CD4-positive, alpha-beta T cell treated with Interleukin-4 for 1 hour (primary cell): ENCODE measurements around the gene DEAF1.
"Not testable (repeated sequence)": the region's sequence is repeated elsewhere in the genome, so short reads cannot be mapped to it uniquely, and the experiment has no call there.

Experiments used
- DNase-seq, 2 donors: peaks; one replicate each; pipeline ENCODE4 v3.0.0-alpha.2; 2020 to 2022

Gene DEAF1

GRCh38 chr11:694563-695287 is at the start of gene DEAF1:
DEAF1 (minus strand) TSS chr11:695222; CDS start chr11:695047, 175 bp downstream.
- DNase-seq, result peak; percentile 99

DNA sequence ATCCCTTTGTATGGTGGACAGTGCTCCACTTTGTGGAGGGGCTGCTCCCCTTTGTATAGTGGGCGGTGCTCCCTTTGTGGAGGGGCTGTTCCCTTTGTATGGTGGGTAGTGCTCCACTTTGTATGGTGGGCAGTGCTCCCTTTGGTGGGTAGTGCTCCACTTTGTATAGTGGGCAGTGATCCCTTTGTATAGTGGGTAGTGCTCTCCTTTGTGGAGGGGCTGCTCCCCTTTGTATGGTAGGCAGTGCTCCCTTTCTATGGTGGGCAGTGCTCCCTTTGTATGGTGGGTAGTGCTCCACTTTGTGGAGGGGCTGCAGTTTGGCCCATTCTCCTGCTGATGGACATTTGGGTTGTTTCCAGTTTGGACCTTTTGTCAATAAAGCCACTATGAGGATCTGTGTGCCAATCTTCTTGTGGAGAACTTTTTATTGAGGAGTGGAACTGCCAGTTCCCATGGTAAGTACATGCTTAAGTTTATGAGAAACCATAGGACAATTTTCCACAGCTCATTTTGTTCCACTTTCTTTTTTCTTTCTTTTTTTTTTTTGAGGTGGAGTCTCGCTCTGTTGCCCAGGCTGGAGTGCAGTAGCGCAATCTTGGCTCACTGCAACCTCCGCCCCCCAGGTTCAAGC is 47.7 kb upstream of the DEAF1 start:
- DNase-seq, result no peak

GRCh38 chr11:742156-742546 is 47.1 kb upstream of the DEAF1 start:
- DNase-seq, result no peak

GRCh38 chr11:737899-738298 is 42.9 kb upstream of the DEAF1 start:
- DNase-seq, result not testable (repeated sequence)

DNA sequence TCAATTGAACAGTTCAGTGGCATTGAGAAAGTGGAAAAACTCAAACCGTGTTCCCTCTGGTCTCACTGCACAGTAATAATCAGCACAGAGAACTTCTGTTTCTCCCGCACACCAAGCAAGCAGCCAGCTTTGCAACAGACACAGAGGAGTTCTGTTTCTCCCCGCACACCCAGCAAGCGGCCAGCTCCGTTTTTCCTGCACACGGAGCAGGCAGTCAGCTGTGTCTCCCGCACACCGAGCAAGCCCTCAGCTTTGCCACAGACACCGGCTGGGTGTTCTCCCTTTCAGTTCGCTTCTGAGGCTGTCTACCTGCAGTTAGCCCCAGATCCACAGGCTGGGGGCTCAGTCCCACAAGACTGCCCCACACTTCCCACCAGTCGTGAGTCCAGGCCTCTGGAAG is 42.3 kb upstream of the DEAF1 start:
- DNase-seq, result no peak

GRCh38 chr11:734541-734940 is 39.5 kb upstream of the DEAF1 start:
- DNase-seq, result not testable (repeated sequence)

GRCh38 chr11:733072-733471 is 38.0 kb upstream of the DEAF1 start:
- DNase-seq, result no peak

DNA sequence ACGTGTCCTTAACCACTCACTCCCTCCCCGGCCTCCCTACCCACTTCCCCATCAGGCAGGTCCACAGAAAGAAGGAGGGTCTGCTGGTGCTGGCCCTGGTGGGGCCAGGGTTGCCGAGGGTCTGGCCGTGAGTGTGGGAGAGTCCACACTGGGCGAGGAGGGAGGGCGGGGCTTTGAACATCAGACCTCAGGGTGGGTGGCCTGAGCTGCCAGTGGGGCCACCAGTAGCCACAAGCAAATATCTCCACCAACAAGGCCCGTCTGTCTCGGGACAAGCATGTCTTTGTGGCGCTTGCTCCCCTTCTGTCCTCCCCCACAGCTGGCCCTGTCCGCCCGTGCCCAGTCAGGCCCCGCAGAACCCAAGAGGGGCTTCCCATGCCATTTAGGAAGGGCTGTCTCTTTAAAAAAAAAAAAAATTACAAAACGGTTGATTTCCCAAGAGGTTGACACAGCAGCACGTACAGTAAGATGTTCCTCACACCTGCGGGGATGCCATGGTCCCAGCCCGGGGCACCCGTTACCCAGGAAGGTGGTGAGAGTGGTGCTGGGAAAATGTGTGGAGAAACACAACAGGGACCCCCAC is 34.6 kb upstream of the DEAF1 start:
- no peak for DNase-seq

- no peak for DNase-seq
Observed at GRCh38 chr11:728901-729491, 34.0 kb upstream of the DEAF1 start.

GRCh38 chr11:727859-728748 is 33.1 kb upstream of the DEAF1 start:
- DNase-seq, result peak; percentile 81 to 84

DNA sequence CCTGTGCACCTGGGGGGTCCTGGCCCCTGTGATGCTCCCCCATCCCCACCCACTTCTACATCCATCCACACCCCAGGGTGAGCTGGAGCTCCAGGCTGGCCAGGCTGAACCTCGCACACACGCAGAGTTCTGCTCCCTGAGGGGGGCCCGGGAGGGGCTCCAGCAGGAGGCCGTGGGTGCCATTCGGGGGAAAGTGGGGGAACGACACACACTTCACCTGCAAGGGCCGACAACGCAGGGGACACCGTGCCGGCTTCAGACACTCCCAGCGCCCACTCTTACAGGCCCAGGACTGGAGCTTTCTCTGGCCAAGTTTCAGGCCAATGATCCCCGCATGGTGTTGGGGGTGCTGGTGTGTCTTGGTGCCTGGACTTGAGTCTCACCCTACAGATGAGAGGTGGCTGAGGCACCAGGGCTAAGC is 32.3 kb upstream of the DEAF1 start:
- DNase-seq, result no peak

- DNase-seq, result peak; percentile 42 to 47
Observed at GRCh38 chr11:726278-727220, 31.5 kb upstream of the DEAF1 start.

DNA sequence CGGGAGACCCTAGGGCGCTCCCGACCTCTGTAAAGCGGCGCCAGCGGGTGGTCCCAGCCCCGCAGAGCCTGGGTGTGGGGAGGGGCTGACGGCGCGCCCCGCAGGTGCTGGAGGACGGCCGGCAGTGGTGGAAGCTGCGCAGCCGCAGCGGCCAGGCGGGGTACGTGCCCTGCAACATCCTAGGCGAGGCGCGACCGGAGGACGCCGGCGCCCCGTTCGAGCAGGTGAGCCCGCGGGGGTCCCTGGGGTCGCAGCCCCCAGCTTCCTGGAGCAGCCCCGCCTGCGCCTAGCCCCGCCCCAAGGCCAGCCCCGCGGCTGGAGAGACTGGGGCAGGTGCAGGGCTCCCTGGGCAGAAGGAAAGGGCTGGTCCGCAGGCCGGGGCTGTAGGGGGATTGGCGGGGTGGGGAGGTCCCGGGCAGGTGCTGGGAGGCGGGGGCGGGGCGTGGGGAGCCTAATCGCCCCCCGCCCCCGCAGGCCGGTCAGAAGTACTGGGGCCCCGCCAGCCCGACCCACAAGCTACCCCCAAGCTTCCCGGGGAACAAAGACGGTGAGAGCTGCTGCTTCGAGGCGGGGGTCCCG is 30.7 kb upstream of the DEAF1 start:
- no peak for DNase-seq

- no peak for DNase-seq
Observed at GRCh38 chr11:724778-725386, 29.9 kb upstream of the DEAF1 start.

GRCh38 chr11:724049-724777 is 29.2 kb upstream of the DEAF1 start:
- no peak for DNase-seq

DNA sequence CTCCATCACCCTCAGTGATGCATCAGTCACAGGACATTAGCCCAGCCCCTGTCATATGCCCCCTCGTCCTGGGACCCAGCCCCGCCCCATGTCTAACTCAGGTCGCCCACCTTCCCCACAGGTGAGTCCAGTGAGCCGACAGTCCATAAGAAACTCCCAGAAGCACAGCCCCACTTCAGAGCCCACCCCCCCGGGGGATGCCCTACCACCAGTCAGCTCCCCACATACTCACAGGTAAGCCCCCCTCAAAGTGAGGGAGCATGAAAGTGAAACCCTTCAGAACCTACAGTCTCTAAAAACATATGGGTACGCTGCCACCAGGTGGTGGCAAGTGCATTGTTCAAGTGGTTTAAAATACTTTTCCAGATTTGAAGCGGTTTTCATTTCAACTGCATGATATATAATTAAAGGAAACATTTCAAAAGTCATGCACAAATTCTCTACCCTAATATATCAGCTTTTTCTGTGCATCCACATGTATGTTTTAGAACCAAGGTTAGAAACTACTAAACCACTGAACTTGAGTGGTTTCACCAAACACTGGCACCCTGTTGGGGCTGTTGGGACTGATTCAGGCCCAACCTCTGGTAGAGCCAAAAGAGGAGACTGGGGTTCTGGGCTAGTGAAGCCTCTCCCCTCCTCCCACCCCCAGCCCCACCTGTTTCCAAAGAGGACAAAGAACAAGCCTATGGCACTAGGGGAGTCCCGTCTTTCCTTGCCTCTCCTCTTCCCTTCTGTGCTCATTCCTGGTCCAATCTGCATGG is 28.3 kb upstream of the DEAF1 start:
- peak; percentile 70 to 74 for DNase-seq

DNA sequence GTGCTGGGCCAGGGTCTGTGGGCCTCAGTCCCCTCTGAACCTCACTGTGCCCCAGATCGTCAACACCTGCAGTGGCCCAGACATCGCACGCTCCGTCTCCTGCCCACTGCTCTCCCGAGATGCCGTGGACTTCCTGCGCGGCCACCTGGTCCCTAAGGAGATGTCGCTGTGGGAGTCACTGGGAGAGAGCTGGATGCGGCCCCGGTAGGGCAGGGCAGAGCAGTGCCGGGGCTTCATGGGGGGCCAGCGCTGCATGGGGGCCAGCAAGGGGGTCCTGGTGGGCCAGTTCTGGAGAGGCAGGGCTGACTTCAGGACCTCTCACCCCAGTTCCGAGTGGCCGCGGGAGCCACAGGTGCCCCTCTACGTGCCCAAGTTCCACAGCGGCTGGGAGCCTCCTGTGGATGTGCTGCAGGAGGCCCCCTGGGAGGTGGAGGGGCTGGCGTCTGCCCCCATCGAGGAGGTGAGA is 27.4 kb upstream of the DEAF1 start:
- DNase-seq, result no peak

DNA sequence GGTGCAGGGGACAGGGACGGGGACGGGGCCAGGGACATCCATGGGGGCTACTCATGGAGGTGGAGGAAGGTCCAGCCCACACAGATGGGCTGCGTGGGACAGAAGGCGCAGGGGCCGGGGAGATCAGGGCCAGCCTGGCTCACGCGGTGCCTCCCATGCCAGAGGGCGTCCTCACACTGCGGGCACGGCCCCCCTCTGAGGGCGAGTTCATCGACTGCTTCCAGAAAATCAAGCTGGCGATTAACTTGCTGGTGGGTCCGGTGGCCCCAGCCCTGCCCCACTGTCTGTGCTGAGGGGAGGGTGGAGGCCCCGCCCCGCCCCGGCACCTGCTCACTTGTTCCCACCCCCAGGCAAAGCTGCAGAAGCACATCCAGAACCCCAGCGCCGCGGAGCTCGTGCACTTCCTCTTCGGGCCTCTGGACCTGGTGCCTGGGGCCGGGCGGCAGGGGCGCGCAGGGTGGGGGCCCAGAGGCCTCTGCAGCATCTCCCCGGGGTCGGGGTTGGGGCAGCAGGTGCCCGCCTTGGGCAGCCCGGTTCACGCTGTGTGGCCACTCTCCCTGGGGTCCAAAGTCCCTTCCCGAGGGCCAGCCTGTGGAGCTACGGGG is 26.8 kb upstream of the DEAF1 start:
- peak; percentile 62 to 77 for DNase-seq
